Fibroblast of the aortic adventitia (primary cell): ENCODE data around the gene RANBP3. TPM values are rescaled to one million over a fixed set of nuclear protein-coding genes. Genes with fewer than 3 reads are reported as not detected.

Source experiments
- DNase-seq: peaks from one replicate; pipeline ENCODE4 v3.0.0-alpha.2; 2010; ENCODE audit warnings: low read depth
- H3K4me3 ChIP-seq: 2 replicates; pipeline ENCODE4 v1.5.1; 2011; ENCODE audit warnings: low read depth, mild to moderate bottlenecking, control low read depth, low read length, moderate library complexity
- total RNA-seq: library from RNA; depleted of rRNA; stranded (reverse); fragments of >200 nt; gene quantifications from 2 replicates; pipeline ENCODE4 v1.2.3, GENCODE V29; 2012; ENCODE audit warnings: low replicate concordance
- TF ChIP-seq, protein P1 (sequence below): IDR thresholded peaks from 2 replicates; pipeline ENCODE4 v1.5.1; 2011; ENCODE audit warnings: mild to moderate bottlenecking, low read length, control low read depth, inconsistent platforms; ENCODE audit not compliant: insufficient read depth

RANBP3 gene
- total RNA-seq, 1 donor: 58.0 TPM

DNA sequence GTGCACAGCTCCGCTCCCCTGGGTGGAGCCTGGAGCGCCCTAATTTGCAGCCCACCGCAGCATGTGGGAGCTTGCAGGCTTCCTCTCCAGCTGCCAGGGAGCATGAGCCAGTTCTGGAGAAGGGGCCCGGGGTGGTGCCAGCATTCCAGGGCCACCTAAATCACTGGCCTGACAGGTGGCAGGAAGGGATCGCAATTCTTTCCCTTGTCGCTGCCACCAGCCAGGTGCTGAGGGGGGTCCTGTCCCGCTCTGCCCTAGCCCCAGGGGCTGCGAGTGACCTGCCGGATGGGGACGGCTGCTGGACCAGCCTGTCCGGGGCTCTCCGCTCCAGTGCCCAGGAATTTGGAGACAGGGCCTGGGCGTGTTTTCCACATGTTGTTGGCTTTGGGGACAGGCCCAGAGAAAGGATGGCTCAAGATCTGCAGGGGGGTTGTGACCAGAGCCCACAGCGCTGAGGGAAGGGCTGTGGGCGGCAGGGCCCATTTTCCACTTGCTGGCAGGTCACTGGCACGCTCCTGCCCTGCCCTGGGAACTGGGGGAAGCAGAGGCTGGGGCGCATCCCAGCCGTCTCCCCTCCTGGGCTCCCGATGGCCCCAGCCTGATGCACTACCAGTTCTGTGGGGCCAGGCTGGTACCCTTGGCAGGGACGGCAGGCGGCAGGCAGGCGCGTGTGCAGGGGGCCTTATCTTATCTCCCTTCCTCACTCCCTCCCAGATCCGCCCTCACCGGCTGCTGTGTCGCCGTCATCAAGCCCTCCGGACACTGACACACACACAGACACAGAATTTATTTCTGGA is 83.8 kb downstream of the RANBP3 start:
- no peak overlapping the region for H3K4me3 ChIP-seq
- no peak for DNase-seq
- TF ChIP-seq, protein P1, sequence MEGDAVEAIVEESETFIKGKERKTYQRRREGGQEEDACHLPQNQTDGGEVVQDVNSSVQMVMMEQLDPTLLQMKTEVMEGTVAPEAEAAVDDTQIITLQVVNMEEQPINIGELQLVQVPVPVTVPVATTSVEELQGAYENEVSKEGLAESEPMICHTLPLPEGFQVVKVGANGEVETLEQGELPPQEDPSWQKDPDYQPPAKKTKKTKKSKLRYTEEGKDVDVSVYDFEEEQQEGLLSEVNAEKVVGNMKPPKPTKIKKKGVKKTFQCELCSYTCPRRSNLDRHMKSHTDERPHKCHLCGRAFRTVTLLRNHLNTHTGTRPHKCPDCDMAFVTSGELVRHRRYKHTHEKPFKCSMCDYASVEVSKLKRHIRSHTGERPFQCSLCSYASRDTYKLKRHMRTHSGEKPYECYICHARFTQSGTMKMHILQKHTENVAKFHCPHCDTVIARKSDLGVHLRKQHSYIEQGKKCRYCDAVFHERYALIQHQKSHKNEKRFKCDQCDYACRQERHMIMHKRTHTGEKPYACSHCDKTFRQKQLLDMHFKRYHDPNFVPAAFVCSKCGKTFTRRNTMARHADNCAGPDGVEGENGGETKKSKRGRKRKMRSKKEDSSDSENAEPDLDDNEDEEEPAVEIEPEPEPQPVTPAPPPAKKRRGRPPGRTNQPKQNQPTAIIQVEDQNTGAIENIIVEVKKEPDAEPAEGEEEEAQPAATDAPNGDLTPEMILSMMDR: no peak

DNA sequence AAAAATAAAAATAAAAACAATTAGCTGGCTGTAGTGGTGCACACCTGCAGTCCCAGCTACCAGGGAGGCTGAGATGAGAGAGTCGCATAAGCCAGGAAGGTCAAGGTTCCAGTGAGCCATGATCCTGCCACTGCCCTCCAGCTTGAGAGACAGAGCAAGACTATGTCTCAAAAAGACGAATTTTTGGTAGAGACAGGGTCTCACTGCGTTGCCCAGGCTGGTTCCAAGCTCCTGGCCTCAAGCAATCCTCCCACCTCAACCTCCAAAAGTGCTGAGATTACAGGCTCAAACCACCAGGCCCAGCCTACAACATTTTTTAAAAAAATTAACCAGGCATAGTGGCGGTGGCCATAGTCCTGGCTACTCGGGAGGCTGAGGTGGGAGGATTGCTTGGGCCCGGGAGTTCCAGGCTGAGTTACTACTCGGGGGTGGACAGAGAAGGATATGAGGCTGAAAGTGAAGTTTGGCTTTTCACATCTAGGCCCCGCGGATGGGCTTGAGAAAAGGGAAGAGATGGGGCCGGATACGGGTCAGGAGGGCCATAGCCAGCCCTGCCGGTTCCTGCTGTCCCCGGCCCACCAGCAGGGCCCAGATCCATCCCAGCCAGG is 84.5 kb downstream of the RANBP3 start:
- TF ChIP-seq, protein P1: no peak
- DNase-seq: no peak
- no peak overlapping the region for H3K4me3 ChIP-seq

DNA sequence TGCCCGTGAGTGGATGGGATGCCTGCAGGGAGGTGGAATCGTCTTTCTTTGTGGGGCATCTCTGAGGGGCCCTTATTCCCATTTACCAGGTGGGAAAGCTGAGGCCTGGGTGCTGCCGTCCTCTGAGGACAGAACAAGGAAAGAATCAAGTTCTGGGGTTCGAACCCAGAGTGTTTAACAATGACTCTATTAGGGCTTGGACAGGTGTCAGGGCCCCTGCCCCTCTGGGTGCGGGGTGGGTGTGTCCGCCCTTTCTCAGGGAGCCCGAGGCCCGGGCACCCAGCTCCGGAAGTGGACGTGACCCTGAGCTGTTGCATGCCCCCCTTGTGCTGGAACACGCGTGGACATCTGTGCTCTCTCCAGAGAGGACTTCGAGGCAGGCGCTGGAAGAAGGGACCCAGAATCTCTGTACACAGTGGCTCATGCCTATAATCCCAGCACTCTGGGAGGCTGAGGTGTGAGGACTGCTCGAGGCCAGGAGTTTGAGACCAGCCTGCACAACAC is 85.1 kb downstream of the RANBP3 start:
- no peak overlapping the region for H3K4me3 ChIP-seq
- TF ChIP-seq, protein P1: no peak

DNA sequence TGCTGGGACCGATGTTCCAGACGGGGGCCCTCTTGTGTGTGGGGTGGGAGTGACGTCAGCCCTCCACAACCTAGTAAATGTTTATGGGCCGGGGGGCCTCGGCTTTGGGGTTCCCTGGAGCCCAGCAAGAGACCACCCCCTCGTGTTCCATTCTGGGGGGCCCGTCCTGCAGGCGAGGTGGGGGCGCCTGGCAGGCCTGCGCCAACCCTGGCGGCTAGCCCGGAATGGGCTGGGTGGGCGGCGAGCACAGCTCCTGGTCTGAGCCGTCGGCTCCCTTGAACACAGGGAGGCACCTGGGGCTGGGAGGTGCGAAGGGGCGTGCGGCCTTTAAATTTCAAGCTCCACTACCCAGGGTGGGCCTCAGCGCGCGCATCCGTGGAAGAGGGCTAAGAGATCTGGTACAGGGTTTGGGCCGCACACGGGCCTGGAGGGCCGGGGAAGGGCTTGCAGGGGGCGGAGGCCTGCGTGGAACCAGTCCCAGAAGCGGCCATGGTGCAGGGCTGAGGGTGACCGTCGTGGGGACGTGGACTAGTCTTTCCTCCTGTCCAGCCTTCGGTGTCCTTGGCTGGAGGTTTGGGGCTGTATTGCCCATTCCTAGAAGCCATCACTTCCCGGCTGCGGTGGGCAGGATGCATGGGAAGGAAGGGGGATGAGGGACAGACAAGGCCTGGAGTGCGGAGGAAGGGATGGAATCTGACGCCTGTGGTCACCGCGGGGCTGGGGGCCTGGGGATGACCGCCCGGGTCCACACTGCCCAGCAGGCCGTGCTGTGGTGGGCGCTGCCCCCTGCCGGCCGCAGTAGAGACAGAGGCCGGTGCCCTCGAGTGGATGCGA is 85.8 kb downstream of the RANBP3 start:
- H3K4me3 ChIP-seq: no peak overlapping the region
- TF ChIP-seq, protein P1: peak; percentile 80
- peak; percentile 33 for DNase-seq

More for the DNA sequence above, 85.1 kb downstream of the RANBP3 start:
- no peak for DNase-seq

DNA sequence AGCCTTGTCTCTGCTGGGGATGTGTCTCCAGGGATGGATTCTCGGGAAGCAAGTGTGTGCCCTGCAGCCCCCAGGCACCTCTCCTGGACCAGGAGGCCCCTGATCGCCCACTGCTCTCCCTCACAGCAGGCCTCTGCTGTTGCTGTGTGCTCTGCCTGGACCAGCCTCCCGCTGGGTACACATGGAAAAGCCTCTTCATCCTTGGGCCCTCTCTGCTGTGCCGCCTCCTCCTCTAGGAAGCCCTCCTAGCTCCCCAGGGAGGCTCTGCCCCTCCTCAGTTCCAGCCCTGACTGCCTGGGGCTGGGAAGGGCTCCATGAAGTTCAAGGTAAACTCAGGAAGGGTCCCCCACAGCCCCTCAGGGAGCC is 86.4 kb downstream of the RANBP3 start:
- TF ChIP-seq, protein P1: no peak
- no peak for DNase-seq
- no peak overlapping the region for H3K4me3 ChIP-seq

DNA sequence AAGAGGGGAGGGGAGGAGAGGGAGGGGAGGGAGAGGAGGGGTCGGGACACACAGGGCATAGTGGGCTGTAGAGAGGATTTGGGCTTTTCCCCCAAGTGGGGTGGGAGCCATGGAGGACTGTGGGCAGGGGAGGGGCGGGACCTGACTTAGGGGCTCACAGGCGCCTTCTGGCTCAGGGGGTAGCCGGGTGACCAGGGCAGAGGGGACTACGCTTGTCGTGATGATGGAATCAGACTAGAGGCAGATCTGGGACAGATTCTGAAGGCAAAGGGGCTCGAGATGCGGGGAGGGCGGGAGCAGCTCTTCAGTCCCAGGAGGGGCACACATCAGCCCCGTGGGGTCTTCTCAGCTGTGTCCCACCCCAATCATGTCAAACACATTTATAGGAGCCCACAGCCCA is 87.8 kb downstream of the RANBP3 start:
- DNase-seq: no peak
- TF ChIP-seq, protein P1: no peak
- no peak overlapping the region for H3K4me3 ChIP-seq
